ENCODE data around the gene OR6S1.
A peak's percentile ranks its signal among the peaks of the same experiment; 100 is the strongest.
"Not testable (repeated sequence)": the region's sequence is repeated elsewhere in the genome, so short reads cannot be mapped to it uniquely, and the experiment has no call there.

The OR6S1 gene

GRCh38 chr14:20610002-20610765 lies 31.3 kb downstream of the OR6S1 start:
- DNase-seq (ENCODE audit: low spot score): peak; percentile 69

- peak; percentile 49 for DNase-seq (ENCODE audit: low spot score)
Measured at GRCh38 chr14:20609215-20610001, 32.1 kb downstream of the OR6S1 start.

- no peak for DNase-seq (ENCODE audit: low spot score)
Measured at GRCh38 chr14:20608383-20609110, 32.9 kb downstream of the OR6S1 start.

DNA sequence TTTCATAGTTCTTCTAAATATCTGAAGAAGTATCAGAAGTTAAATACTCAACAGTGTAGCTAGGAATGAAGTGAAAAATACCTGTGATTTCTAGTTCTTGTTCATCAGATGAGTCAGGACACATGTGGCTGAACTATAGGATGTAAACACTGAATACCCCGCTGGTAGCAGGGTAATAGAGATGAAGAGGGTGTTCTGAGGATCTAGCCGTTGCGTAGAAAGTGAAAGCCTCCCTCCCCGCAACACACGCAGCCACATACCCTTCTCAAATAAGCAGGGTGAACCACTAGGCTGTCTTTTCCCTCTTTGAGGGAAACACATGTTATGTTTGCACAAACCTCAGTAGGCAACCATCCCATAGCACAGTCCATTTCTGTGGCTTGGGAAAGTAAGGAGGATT lies 33.9 kb downstream of the OR6S1 start:
- DNase-seq (ENCODE audit: low spot score): no peak

GRCh38 chr14:20606902-20607242 lies 34.6 kb downstream of the OR6S1 start:
- DNase-seq (ENCODE audit: low spot score): no peak

- peak; percentile 79 for DNase-seq (ENCODE audit: low spot score)
Measured at GRCh38 chr14:20606190-20606901, 35.1 kb downstream of the OR6S1 start.

GRCh38 chr14:20603813-20604690 lies 37.4 kb downstream of the OR6S1 start:
- DNase-seq (ENCODE audit: low spot score): no peak

- no peak for DNase-seq (ENCODE audit: low spot score)
Measured at GRCh38 chr14:20602583-20602982, 38.9 kb downstream of the OR6S1 start.

- DNase-seq (ENCODE audit: low spot score): no peak
Measured at GRCh38 chr14:20601522-20601921, 40.0 kb downstream of the OR6S1 start.

DNA sequence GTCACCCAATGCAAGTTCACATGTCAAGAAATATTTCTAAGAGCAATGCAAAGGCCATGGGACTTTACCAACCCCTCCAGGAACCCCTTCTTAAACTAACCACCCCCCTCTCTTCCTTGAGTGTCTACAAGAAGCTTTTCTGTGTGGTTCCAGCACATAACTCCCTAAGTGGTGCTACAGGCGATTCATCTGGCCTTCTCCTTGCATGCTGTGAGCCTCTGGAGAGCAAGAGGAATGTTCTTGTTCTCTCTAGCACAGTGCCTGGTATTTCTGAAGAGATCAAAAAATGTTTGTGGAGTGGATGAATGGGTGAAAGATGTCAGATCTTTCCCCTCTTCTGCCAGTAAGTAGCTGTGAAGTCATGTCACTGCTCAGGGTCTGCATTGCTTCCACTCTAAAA lies 44.4 kb downstream of the OR6S1 start:
- no peak for DNase-seq (ENCODE audit: low spot score)

DNA sequence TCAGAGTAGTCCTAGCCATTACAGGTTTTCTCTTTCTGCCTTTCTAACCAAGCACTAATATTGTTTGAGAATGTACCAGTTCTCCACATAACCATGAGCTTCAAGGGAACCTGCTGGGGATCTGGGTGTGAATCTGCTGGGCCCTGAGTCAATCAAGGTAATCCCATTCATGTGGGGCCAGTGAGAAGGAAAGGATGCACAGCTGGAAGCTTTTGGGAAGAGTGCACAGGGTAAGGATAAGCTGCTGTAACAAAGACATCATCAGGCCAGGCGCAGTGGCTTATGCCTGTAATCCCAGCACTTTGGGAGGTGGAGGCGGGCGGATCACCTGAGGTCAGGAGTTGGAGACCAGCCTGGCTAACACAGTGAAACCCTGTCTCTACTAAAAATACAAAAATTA lies 45.8 kb downstream of the OR6S1 start:
- not testable (repeated sequence) for DNase-seq (ENCODE audit: low spot score)

DNA sequence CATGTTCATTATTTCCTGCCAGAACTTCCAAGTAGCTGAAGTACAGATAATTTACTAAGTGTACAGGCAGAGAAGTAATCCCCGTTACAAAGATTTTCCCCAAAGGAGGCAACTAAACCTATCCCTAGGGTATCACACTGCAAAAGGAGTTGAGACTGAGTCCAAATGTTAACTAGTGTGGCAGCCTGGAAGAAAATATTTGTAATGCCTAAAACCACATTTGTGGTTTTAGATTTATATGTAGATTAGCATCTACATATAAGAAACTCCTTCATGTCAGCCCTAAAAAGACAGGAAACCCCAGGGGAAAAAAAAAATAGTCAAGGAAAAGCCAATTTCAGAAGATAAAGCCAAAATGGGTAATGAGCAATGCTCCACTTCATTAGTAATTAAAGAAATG lies 48.9 kb downstream of the OR6S1 start:
- no peak for DNase-seq (ENCODE audit: low spot score)

DNA sequence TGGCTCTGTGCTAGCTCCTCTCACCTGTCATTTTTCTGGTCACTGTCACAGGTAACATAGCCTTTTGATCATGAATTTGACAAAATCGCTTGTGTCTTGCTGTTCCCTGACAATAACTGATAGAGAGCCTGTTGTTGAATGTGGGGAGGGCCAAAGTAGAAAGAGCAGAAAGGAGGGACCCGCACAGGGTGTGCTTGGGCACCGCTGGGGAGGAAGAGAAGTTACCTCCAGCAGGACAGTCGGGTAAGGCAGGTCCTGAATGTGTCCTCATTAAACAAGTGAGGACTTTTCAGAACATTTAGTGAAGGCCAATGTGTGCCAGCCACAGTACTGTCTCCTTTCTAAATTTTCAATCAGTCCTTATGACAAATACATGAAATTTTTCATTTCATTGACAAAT lies 50.3 kb downstream of the OR6S1 start, which contains the start of gene RNASE12:
Gene RNASE12, minus strand, starts transcription at position 142 of the 400 bp plus-strand sequence. CDS start 653 bp downstream, outside the sequence.
- no peak for DNase-seq (ENCODE audit: low spot score)
